HG02981 (cell line): Measurements from ENCODE around the gene NTM.

Experiments
- ATAC-seq: cut with Tn5 transposase; IDR thresholded peaks from one replicate; pipeline ENCODE4 v1.9.1; 2021; ENCODE audit warnings: mild to moderate bottlenecking, moderate library complexity; ENCODE audit not compliant: unreplicated experiment

The NTM gene

GRCh38 chr11:132115454-132115853 is 745.0 kb downstream of the NTM start:
- ATAC-seq: no peak

DNA sequence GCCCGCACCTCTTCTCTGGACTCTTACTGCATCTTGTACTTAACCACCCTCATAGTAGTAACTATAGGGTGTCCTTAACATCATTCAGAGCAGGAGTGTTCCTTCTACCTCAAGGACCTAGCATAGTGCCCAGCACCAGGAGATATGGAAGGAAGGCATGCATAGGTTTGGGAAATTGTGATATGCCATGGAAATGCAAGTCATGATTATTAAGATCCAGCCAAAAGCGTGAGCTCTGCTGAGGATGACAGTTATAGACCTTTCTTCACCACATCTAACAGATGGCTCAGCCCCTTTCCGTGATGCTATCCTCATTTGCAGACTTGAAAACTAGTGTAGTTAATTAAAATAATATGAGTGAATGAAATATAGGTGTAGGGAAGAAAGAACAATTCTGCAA is 746.1 kb downstream of the NTM start:
- ATAC-seq: no peak

DNA sequence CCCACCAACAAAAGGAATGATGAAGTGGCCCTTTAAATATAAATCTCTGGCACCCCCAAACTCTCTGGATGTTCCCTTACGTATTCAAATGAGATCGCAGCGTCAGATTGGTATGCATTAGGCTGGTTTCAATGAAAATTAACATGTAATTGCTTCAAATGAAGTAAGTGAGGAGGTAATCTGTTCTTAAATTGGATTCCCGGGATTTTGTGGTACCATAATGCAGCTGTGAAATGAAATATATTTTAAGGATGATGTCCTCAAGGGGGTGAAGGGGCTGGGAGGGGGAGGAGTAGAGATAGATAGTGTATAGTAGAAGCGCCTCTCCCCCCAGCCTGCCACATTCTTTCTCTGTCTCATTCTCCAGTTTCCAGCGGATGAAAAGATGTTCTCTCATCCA is 748.2 kb downstream of the NTM start:
- ATAC-seq: no peak

DNA sequence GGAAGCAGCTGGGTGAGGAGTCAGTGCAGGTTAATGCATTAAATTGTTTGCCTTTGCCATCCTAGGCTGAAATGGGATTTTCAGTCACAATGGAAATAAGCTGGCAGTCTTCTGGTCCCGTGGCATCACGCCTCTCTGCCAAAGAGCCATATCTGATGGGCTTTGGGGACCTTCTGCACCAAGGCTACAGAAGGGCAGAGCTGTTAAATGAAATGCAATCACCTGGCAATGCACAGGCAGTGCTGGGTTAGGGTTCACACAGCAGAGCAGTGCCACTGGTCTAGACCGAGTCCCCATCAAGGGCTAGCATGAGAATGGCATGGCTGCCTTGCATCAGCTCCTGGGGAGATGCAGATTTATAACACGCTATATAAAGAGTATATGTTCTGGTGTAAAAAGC is 749.2 kb downstream of the NTM start:
- no peak for ATAC-seq

DNA sequence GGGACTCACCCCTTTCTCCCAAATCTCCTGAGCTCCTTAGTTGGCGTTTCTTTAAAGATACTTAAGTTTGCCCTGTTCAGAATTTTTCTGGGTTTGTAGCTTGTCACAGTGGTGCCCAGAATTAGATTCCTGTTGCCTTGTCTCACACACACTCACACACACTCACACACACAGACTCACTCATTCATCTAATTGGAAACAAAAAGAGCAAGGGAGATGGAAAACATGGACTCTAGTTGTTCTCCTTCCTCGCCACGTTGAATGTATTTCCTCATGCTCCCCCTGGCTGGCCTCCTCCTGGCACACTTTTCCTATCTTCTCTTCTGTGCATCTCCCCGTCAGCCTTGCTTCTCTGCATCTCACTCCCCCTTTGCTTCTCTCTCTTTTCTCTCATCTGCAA is 752.3 kb downstream of the NTM start:
- no peak for ATAC-seq

DNA sequence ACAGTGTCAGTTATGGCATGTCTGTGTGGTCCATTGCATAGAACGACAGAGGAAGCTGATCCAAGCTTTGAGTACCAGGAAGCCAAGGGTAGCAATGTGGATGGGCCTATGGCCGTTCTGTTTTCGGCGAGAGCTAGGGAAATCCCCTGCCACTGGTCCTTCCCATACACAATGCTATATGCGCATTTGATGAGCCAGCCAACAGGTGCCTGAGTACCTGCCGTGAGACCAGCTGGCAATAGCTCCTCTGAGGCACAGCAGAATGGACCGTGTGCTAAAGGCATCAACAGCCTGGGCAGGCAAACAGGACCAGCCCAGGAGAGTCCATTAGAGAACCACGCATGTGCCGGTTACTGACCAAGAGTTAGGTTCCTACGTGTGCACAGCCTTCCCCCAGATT is 753.0 kb downstream of the NTM start:
- ATAC-seq: no peak

GRCh38 chr11:132123854-132124835 is 753.7 kb downstream of the NTM start:
- no peak for ATAC-seq

- ATAC-seq: no peak
Observed at GRCh38 chr11:132125988-132126871, 755.8 kb downstream of the NTM start.

- ATAC-seq: no peak
Observed at GRCh38 chr11:132126973-132127899, 756.8 kb downstream of the NTM start.

DNA sequence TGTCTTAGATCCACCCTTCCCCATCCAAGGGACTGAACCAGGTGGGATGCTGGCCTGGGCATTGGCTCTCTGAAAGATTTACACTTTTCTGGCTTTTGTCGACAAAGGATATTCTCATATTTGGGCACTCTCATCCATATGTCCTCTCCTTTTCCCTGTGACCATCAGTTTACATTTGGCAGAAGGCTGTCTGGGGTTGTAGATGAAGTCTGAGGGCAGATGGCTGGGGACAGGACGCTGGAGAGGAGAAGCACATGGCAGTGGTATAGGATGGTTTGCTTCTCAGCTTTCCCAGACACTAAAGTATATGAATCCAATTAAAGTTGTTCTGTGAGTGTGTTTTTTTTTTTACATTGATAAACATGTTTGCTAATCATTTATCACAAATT is 757.5 kb downstream of the NTM start:
- ATAC-seq: no peak

GRCh38 chr11:132131047-132131446 is 760.6 kb downstream of the NTM start:
- ATAC-seq: no peak

GRCh38 chr11:132131961-132132360 is 761.5 kb downstream of the NTM start:
- no peak for ATAC-seq

GRCh38 chr11:132134322-132134721 is 763.9 kb downstream of the NTM start:
- ATAC-seq: no peak

- no peak for ATAC-seq
Observed at GRCh38 chr11:132137289-132137980, 767.0 kb downstream of the NTM start.

- ATAC-seq: no peak
Observed at GRCh38 chr11:132137981-132138313, 767.5 kb downstream of the NTM start.

DNA sequence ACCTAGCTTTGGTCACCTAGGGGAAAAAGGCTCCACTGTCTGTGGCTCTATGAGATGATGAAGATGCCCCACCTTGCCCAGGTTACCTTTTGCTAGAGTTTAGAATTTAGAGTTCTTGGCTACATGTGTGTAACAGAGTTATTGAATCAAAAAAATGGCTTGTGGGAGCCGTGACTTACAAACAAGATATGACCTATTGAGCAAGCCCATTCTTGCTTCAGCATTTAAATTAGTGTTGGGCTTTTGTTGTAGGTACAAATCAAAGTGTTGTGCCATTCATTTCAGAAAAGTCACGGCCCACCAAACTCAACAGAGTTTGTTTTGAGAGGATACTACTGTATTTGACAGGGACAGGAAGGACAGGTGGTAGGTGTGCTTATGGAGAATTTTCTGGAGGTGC is 768.8 kb downstream of the NTM start:
- no peak for ATAC-seq

GRCh38 chr11:132140056-132140455 is 769.6 kb downstream of the NTM start:
- no peak for ATAC-seq

DNA sequence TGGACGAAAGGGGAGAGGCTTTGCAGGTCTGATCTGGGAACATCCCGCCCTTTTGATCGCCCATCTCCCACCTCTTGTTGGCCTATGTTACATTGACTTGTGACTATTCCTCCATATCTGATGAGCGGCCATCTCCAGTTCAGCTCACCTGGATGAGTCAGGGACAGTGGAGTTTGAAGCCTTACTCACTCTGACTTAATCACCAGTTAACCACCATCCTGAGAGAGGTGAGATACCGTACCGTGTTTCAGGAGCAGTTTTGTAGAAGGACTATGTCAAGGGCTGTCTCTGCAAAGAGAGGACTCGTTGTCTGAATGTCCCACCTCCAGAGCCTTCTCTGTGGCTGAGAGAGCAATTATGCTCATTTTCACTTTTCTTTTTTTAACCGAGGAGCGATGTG is 771.7 kb downstream of the NTM start:
- ATAC-seq: no peak

- no peak for ATAC-seq
Observed at GRCh38 chr11:132142554-132142953, 772.1 kb downstream of the NTM start.

- no peak for ATAC-seq
Observed at GRCh38 chr11:132147464-132147863, 777.0 kb downstream of the NTM start.
